NCI-H2171 (cell line): Measurements from ENCODE around the gene SLC7A14.

Experiments
- DNase-seq: peaks from one replicate; lab custom pipeline; 2025; lab: John Stamatoyannopoulos, UW

The SLC7A14 gene

DNA sequence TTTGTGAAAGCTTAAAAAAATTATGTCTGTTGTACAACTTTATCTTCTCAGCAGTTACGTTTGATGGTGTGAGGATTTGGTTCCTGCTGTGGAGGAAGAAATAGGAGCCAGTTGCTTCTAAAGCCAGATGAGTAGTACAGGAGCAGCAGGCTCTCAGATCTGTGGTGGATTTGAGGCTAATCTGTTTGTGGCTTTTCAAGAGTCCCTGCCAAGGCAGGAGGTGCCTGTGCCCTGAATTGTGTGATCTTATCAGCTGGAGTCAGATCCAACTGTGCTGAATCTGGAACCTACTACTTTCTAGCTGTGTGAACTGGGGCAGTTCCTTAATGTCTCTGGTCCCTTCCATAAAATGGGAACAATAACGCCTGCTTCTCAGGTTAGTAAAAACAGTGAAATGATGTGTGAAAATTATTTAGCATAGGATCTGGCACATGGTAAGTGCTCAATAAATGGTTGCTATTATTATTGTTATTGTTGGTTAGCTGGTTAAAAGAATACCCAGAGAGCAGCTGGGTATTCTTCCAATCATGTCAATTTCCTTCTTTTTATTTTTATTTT is 159.6 kb downstream of the SLC7A14 start:
- no peak for DNase-seq

- DNase-seq = no peak
These were observed 160.2 kb downstream of the SLC7A14 start for GRCh38 chr3:170425491-170426239.

- no peak for DNase-seq
These were observed 161.0 kb downstream of the SLC7A14 start for GRCh38 chr3:170424879-170425278.

- DNase-seq = no peak
These were observed 162.8 kb downstream of the SLC7A14 start for GRCh38 chr3:170423001-170423615.

- DNase-seq = no peak
These were observed 164.1 kb downstream of the SLC7A14 start for GRCh38 chr3:170421758-170422157.

DNA sequence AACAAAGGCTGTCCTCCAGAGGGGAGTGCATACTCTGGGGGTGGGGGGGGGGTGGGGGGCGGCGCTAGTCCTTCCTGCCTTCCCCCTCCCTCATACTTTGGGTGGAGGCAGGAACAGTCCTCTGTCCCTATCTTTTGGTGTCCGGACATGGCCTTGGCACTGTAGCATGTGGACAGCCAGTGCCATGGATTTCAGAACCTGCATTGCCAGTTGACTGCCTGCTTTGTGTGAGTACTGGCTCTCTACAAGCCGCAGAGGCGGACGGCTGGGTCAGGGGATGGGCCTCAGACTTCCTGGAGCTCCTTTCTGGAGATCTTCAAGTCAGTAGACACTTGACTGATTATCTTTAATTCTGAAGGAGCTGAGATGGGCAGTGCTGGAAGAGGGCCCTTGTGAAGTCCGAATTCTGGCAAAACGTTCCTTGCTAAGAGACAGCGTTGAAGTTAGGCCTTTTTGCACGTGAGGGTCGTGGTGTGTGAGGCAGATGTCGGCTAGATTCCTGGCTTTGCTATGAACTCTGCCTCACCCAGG is 164.7 kb downstream of the SLC7A14 start:
- DNase-seq = no peak

DNA sequence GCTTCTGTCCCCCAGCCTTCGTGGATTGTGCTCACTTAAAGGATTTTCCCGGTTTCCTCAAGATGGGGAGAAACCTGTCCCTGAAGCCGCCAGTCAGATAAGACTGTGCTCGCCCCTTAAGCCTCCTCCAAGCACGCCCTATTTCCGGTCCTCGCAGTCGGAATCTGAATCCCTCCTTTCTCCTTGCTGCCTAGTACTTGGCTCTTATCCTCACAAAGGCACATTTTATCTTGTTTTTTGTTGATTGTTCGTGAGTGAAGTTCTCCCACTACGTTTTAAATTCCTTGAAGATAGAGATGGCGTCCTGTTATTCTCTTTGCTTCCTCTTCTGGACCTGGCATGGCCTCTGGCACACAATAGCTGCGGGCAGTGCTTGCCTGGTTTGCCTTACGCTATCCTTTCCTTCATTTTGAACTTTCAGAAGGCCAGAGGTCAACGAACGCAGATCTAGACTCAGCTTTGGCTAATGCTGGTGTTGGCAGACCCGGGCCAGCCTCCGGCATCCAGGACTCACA is 165.5 kb downstream of the SLC7A14 start:
- DNase-seq = no peak

- DNase-seq = no peak
These were observed 166.3 kb downstream of the SLC7A14 start for GRCh38 chr3:170419557-170420087.

GRCh38 chr3:170418422-170419398 is 167.2 kb downstream of the SLC7A14 start, which contains the start of gene CLDN11:
Gene CLDN11, plus strand, starts transcription at chr3:170418868. Its CDS starts 199 bp downstream, at chr3:170419067.
- DNase-seq = no peak

DNA sequence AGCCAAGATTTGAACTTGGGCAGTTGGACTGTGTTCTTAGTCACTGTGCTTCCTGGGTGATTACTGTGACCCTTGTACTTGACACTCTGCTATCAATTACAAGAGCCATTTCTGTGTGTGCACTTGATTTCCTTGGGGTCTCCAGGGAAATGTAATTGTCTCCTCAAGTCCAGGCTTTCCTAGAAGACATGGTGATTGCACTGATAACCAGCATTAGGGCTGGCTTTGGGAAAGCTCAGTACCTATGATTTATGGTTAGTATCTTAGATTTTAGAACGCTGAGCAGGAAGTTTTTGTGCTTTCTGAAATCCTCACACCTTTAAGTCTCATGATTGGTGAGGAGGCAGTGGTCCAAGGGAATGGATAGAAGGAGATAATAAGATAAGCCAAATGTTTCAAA is 168.8 kb downstream of the SLC7A14 start:
- DNase-seq = no peak

- peak; percentile 47 for DNase-seq
These were observed 171.6 kb downstream of the SLC7A14 start for GRCh38 chr3:170414202-170414663.

- DNase-seq = no peak
These were observed 172.6 kb downstream of the SLC7A14 start for GRCh38 chr3:170413291-170413690.

DNA sequence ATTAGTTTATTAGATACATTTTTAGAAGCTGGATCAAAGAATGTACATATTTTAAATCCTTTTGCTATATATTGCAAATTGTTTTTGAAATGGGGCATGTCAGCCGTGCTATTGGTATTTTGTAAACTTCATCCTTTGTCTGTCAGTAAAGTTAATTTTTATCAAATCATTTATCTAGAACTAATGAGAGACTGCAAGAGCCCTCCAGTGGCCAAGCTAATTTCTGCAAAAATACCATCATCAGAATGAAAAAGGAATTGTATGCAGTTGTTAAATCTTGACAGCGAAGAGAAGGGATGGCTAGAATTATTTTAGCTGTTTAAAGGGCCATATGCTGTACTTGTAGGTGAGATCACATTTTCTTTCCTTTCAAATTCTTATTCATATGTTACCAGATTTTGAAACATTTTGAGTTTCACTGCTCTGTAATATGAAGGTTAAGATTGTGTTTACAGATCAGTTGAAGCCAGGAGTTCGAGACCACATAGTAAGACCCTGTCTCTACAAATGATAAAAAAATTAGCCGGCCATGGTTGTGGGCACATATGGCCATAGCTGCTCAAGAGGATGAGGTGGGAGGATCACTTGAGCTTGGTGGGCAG is 175.3 kb downstream of the SLC7A14 start:
- peak; percentile 17 for DNase-seq
